HG02870 (cell line): ENCODE results near the gene NRP2.

Source experiments
- ATAC-seq: cut with Tn5 transposase; IDR thresholded peaks from one replicate; pipeline ENCODE4 v1.9.1; 2021; ENCODE audit warnings: mild to moderate bottlenecking, moderate library complexity; ENCODE audit not compliant: unreplicated experiment

NRP2 gene

DNA sequence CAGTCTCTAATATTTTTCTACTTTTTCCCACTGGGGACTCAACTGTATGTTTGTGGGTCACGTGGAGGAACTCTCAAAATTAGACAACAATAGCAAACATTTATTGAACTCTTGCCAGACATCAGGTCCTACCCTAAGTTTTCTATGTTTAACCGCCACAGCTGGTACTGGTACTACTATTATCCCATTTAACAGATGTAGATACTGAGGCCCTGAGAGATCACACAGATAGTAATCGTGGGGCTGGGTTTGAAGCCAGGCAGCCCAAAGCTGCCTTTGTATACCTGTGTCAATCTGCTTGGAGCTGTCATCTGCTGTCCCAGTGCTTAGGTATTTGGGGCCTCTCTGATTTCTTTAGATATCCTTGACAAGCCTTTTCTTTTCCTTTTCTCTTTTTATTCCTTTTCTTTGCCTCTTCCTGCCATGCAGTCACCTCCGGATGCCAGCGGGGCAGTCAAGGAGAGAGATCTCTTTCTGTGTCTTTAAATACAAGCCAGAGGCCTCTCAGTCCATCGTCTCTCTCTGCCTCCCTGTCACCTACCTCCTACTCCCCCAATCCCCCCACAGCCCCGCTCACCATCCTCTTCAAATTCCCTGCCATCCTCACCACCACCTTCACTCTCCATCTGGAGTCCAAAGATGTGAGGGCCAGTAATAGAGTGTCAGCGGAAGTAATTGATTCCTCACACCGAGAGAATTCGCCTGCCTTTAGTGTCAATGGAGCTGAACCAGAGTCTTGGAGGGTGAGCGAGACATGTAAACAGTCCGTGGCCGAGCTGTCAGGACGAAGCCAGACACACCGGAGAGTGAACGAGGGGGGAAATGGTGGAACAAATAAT is 23.4 kb downstream of the NRP2 start:
- ATAC-seq = no peak

DNA sequence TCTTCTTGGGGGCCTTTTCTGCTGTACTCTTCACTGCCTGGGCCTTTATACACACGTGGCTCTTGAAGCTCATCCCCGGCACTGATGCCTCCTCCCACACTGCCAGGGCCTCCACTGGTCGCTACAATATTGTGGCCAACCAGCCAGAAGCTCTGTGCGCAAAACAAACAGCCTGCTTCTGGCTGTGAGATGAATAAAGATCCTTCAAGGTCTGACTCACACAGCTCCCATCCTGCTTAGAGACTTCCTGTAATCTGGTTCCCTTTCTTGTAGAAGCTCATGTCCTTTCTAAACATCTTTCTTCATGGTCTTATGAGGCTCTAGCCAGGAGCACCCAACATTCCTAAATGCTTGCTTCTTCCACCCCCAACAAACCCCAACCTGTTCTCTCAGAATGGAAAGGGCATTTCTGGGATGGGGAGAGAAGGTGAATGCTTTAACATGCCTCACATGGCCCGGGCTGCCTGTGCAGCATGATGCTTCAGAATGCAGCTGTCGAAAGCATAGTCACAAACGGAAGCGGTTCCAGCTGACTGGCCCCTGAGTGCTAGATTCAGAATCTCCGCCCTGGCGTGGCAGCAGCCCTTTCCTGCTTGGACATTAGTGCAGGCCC is 24.6 kb downstream of the NRP2 start:
- peak; percentile 95 for ATAC-seq

DNA sequence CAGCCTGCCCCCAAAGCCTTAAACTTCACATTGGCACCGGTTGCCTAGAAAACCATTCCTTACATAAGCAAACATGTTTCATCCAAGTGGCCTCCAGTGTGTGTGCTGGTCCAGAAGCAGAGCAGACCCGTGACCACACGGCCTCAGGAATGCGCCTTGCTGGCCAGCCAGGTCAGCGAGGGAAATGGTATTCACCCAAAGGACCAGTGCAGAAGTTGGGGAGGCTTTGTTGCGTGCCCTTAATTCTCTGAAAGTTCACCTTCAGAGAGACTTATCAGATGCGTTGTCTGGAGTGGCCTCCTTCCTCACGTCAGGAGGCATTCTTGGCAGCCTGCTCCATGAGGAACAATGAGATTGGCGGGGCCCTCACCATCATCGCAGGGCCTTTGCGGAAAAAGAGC is 25.9 kb downstream of the NRP2 start:
- ATAC-seq = no peak

GRCh38 chr2:205709319-205709718 is 27.0 kb downstream of the NRP2 start:
- ATAC-seq = no peak

DNA sequence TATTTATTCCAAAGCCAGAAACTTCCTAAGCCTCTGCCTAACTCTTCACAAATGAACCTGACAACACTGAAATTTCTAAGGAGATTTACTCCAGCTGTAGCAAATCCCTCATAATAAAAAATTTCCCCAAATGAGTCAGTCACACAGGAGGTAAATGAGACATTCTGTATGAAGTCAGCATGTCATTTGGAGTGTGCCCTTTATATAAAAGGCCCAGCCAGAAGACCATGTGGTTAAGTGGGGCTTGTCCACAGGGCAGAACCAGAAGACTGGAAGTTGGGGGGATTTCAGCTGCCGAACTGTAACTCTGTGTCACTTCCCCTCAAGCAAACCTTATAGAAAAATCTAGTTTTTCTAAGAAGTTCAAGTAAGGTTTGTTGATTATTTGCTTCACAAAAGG is 30.2 kb downstream of the NRP2 start:
- ATAC-seq = no peak

DNA sequence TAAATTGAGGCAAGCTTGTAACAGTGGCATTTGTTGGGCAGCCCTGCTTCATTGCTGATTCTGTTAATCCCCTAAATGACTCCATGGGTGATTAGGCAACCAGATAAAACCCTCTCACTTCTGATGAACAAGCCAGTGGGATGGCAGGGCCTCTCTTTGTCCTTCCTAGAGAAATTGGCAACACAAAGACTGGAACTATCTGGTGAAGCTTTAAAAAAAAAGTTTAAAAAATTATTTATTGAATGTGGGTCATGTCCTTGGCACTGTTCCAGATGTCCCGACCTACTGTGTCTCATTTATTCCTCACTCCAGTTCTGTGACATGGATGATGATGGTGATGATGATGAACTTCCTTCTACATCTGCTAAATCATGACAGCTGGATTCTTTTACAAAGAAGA is 30.8 kb downstream of the NRP2 start:
- ATAC-seq = no peak

DNA sequence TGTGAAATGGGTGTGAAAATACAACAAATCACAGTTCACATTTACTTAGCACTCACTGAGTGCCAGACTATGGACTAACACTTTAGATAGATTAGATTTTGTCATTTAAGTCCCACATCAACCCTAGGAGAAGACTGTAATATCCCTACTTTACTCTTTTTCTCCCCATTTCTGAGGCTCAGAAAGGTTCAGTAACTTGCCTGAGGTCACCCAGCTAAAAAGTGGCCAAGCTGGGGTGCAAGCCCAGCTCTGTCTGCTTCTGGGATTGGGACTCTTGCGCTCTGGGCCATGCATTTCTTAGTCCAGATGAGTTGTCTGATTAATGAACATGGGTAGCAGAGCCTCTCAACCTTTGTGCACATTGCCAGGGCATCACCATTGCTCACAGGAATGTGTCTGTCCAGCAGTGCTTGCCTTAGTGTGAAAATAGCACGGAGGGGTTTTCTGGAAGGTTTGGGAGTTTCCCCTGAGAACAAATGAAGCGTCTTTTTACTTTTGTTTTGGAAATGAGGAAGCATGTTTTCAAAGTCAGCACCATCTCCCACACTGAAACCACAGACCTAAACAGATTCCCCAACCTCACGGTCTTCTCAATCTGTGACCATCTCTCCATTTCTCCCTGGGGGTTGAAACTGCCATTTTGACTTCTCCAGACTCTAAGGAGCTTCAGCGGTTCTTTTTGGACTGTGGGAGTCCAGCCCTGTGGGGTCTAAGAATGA is 31.9 kb downstream of the NRP2 start:
- peak; percentile 75 for ATAC-seq

DNA sequence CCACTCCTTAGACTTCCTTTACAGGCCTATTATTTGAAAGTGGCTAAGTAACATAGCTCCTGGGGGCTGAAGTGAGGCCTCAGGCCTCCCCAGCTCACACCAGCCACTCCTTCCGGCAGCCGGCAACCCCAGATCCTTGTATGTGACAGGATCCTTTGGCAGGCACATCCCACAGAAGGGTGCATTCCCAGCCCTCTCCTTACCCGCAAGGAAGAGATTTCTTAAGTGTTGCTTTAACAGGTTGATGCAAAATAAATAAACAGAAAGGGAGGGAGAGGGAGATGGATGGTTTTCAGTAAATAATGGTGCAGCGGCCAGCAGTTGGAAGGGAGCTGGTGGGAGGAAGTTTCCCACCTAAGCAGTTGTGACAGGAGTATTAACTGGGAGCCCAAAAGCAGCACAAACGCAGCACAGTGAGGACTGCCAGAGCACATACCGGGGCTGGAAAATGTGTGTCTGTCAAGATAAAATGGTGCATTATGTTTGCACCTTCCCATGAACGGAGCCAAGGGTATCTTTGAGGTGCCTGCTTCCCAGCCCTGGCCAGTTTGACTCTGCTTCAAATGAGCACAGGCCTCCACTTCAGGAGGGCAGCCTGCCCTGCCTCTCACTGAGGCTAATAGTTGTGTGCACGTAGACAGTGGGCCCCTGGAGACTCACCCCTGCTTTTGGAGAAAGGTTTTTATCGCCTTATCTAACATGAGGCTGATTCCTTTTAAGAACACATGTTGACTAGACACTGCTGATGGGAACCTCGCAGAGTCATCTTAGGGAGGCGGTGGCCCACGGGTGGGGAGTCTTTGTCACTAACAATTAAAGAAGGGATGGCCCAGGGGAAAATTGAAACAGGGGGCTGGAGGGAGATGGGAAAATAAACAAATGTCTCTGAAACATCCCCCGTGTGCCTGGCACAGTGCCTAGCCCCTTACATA is 32.8 kb downstream of the NRP2 start:
- ATAC-seq = no peak

GRCh38 chr2:205715831-205716525 is 33.7 kb downstream of the NRP2 start:
- ATAC-seq = no peak

DNA sequence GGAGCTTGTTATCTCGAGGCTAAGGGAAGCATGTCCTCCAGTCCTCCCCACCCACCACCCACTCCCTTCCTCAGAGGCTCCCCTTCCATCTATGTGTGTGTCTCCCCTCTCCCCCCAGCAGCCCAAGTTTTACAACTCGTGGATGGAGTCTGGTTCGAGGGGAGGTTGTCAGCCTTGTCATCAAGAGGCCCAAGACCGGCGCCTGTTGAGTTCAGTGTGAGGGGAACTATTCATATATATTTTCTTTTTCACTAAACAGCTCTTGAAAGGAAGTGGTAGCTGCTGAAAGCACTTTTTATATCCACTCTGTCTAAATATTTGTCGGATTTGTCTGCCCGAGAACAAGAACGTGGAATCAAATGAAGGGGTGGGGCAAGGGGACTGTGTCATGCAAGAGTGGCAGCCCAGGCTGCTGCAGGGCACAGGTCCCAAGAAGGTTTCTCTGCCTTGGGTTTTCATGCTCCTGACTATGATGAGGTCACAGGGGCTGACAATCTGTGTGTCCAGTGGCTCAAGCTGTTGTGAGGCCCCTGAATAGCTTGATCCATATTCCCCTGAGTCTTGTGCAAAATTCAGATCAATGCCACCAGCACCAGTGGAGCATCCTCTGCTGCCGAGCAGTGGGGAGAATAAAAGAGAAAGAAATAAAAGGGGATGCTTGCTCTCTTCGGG is 35.0 kb downstream of the NRP2 start:
- no peak for ATAC-seq

DNA sequence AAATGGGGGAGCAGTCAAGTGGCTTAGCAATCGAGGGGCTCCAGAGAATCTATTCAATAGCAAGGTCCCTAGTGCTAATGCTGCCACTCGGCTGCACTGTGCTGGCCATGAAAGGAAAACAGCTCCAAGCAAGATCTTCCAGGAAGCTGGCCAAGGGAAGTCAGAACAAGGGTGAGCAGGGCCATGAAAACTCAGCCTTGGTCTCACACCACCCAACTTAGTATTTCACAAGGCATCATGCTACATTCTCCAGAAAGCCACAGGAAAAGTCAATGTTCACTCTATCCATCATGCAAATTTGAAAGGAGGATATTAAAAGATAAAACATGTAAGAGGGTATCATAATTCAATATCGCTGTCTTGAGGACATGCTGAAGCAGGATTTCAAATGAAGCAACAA is 35.7 kb downstream of the NRP2 start:
- no peak for ATAC-seq

DNA sequence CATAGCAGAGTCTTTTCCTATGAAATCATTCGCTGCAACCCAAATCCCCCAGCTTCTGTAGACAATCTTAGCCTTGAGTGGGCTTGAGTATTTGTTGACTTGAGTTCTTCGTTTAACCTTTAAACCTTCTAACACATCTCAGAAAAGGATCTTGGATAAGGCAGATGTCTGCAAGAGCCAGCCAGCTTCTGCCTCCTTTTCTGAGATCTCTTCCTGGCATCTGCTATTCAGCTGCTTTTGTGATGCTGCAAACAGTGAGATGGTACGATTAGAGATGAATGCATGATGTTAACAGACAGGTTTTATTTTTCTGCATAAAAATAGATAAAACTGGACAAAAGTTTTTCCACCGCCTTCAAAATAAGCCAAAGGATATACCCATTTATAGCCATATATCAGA is 37.5 kb downstream of the NRP2 start:
- no peak for ATAC-seq

DNA sequence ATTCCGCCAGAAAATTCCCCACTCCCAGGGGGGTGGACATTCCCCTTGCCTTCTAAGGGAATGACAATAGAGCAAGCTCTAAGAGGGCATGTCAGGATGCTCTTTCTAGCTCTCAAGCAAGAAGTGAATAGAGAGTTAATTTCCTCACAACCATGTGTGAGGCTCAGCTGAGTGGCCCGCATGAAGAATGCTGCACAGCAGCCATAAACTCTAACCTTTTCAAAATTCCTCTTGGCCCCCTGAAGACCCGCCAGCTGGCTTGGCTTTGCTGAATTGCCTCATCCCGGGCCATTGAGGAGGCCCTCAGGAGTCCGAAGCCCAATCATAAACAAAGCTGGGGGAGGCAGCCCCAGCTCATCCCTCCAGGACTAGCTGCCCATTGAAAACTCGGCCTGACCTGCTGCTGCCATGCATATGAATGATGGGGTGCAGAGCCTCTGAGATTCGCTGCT is 38.2 kb downstream of the NRP2 start:
- ATAC-seq = no peak

- no peak for ATAC-seq
Measured at GRCh38 chr2:205721057-205721449, 38.8 kb downstream of the NRP2 start.

GRCh38 chr2:205722283-205722918 is 40.1 kb downstream of the NRP2 start:
- peak; percentile 38 for ATAC-seq

- no peak for ATAC-seq
Measured at GRCh38 chr2:205723179-205723578, 40.9 kb downstream of the NRP2 start.

GRCh38 chr2:205725059-205725458 is 42.8 kb downstream of the NRP2 start:
- ATAC-seq = no peak

DNA sequence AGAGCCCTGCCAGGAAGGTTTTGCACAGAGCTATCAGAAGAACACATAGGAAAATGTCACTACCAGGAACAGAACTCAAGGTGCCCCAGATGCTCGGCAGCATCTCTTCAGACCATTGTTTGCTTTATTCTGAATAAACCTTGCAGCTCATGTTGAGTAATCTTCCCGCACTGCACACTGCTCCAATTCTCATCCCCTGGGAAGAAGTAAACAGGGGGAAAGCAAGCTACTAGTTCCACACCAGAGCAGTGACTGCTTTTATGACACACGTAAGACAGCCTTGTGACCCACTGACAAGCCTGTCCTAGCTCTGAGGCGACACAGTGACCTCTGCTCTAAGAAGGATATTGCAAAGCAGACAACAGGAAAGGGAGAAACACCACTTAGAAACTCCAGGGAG is 44.2 kb downstream of the NRP2 start:
- ATAC-seq = no peak

DNA sequence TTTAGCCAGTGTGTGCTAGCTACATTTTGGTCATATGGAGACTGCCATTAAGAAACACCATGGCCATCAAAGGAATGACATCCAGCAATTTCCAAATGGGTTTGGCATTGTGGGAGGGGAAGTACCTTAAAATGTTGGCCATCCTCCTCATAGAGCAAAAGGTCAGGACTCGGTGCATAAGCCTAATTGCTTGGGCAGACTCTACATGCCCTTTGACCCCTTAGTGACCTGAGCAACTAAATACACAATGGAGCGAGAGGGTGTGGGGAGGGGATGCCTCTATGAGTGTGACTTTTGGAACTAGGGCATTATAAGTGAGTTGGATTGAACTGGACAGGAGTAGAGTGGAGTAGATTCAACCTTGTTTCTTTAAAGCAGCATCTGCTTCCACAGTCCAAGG is 44.9 kb downstream of the NRP2 start:
- no peak for ATAC-seq
